Activated CD8-positive, alpha-beta memory T cell treated with anti-CD3 and anti-CD28 coated beads for 36 hours (primary cell): ENCODE results near the gene SPDYC. TPM values are rescaled to one million over a fixed set of nuclear protein-coding genes. Genes with fewer than 3 reads are reported as not detected.

Source experiments
- CTCF ChIA-PET: fragments of 350-600 bp; sonication (Branson Sonifier 250); formaldehyde crosslinking; loops from one replicate; lab custom pipeline; 2021; ENCODE audit warnings: antibody characterized with exemption; lab: Charles Lee
- POLR2A ChIA-PET: fragments of 350-600 bp; sonication (Branson Sonifier 250); formaldehyde crosslinking; loops from one replicate; lab custom pipeline; 2021; ENCODE audit warnings: antibody characterized with exemption; lab: Charles Lee
- total RNA-seq, 2 experiments: library from RNA; stranded (reverse); gene quantifications; one replicate each; pipeline ENCODE4 v1.2.3, GENCODE V29; 2021

Gene SPDYC
- total RNA-seq, 2 experiments from 2014 or later, result not detected

DNA sequence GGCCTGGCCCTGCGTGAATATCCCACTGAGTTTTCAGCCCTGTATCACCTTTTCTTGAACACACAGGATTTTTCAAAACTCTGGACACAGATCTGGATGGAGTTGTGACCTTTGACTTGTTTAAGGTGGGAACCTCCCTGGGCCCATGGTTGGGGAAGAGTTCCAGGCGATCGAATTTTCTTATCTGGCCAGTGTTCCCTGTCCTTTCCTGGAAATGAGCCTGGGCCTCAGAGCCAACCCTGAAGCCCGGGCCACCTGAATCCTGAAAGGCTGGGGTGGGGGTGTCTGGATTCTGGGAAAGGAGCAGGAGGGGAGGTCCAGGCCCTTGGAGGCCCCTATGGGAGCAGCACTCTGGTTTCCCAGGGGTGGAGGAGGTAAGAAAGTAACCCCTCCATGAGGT, 40.7 kb downstream of the SPDYC start:
- ChIA-PET POLR2A (interaction anchor here (0.6 kb wide), 1 partner anchor 311 kb away, joined by 4 read pairs; no protein-coding TSS in a partner anchor), CTCF (interaction anchor here (0.6 to 1.3 kb wide), 3 partner anchors 25 to 172 kb away, joined by 3 to 4 read pairs (median 3); no protein-coding TSS in a partner anchor)

DNA sequence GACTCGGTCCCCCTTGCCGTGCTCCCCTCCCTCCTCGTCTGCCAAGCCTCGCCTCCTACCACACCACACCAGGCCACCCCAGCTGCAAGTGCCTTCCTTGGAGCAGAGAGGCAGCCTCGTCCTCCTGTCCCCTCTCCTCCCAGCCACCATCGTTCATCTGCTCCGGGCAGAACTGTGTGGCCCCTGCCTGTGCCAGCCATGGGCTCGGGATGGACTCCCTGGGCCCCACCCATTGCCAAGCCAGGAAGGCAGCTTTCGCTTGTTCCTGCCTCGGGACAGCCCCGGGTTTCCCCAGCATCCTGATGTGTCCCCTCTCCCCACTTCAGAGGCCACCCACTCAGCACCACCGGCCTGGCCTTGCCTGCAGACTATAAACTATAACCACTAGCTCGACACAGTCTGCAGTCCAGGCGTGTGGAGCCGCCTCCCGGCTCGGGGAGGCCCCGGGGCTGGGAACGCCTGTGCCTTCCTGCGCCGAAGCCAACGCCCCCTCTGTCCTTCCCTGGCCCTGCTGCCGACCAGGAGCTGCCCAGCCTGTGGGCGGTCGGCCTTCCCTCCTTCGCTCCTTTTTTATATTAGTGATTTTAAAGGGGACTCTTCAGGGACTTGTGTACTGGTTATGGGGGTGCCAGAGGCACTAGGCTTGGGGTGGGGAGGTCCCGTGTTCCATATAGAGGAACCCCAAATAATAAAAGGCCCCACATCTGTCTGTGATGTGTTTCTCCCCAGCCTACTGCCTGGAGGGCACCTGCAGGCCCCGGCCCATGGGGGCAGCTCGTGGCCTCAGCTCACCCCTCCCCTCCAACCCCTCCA, 41.5 kb downstream of the SPDYC start:
- CTCF ChIA-PET, result interaction anchor here (0.6 to 1.3 kb wide), 5 partner anchors 14 to 1307 kb away, joined by 3 to 4 read pairs (median 3); no protein-coding TSS in a partner anchor
- POLR2A ChIA-PET, result interaction anchor here (0.5 kb wide), 1 partner anchor 103 kb away, joined by 4 read pairs; the partner anchor contains the start of gene CDC42EP2

DNA sequence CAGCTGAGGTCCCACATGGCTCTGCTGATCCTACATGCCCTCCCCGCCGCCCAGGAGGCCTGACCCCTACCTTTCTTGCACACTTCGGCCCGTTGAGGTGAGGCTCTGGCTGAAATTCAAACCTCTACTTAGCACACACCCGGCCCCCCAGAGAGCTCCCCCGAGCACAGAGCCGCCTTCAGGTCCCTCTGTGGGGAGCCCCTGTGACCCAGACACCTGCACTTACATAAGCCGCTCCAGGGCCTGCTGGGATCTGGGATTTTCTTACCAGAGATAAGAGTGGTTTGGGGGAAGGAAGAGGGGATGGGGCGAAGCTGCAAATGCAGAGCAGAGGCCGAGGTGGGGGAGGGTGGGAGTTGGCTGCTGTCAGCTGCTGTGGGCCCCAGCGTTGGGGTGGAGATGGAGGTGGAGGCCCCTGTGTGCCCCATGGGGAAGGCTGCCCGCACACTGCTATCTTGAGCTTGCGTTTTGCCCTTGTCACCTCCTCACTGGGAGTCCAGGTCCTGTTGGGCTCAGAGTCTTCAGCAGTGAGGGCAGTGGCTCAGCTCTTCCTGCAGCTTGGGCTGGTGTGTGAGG, 42.3 kb downstream of the SPDYC start:
- POLR2A ChIA-PET, result no interaction called here
- CTCF ChIA-PET, result interaction anchor here (1.3 kb wide), 1 partner anchor 13 kb away, joined by 3 read pairs; no protein-coding TSS in a partner anchor

DNA sequence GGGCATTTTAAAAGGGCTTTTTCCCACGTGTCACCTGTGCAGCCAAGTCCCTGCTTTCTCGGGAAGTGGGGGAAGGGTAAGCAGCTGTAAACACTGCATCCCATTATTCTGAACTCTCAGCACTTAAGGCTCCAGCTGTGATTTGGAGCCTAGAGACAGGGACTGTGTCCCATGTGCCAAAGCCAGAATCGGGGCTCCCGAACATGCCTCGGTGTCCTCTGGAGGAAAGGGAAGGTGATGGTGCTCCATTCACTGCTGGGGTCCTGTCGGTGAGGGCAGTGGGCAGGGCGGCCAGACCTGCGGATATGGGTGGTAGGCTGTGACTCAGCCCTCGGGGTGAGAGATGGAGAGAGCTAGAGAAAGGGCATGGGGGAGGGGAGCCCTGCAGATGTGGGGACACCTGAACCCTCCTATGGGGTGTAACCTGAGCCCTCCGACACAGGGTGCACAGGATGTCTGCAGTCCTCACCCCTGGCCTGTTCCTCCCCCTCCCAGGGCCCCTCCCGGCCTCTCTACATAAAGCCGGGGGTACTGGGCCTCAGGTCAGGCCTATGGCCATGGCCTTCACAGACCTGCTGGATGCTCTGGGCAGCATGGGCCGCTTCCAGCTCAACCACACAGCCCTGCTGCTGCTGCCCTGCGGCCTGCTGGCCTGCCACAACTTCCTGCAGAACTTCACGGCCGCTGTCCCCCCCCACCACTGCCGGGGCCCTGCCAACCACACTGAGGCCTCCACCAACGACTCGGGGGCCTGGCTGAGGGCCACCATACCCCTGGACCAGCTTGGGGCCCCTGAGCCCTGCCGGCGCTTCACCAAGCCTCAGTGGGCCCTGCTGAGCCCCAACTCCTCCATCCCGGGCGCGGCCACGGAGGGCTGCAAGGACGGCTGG, 43.5 kb downstream of the SPDYC start:
- POLR2A ChIA-PET, result no interaction called here
- CTCF ChIA-PET, result interaction anchor here (0.9 kb wide), 1 partner anchor 12 kb away, joined by 3 read pairs; no protein-coding TSS in a partner anchor

DNA sequence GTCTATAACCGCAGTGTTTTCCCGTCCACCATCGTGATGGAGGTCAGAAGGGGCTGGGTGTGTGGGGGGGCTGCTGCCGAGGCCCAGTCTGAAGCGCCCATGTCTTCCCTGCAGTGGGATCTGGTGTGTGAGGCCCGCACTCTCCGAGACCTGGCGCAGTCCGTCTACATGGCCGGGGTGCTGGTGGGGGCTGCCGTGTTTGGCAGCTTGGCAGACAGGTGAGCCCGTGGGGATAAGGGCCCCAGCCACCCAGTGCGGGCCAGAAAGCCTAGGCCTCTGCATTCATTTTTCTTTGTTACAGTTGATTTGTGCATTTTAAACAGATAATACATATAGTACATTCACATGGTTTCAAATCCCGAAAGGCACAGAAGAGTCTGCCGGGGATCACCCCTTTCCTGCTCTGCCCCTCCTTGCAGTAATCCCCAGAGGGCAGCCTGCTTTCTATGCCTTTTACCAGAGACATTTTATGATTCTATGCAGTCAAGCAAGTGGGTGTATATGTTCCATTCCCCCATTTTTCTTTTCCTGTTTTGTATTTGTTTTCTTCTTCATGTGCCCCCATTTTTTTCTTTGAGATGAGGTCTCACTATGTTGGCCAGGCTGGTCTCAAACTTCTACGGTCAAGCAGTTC, 44.3 kb downstream of the SPDYC start:
- ChIA-PET CTCF (no interaction called here), POLR2A (interaction anchor here (0.6 kb wide), 2 partner anchors 11 to 63 kb away, joined by 3 to 4 read pairs; no protein-coding TSS in a partner anchor)

DNA sequence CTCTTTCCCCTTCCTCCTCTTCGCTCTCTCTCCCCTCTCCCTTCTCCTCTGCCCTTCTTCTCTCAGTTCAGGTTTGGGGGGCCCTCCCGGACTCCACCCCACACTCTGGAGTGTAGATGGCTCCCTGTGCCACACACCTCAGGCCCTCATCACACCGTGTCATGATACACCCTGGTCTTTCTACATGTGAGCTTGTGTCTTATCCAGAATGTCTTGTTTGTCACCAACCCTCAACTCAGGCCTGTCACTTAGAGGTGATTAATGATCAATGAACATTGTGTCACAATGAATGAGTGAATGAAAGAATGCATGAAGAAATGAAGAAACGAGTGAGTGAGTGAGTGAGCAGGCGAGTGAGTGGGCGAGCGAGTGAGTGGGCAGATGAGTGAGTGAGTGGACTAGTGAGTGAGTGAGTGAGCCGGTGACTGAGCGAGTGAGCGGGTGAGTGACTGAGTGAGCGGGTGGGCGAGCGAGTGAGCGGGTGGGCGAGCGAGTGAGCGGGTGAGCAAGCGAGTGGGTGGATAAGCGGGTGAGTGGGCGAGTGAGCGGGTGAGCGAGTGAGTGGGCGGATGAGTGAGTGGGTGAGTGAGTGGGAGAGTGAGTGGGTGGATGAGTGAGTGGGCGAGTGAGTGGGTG, 45.5 kb downstream of the SPDYC start:
- ChIA-PET POLR2A (no interaction called here), CTCF (no interaction called here)

DNA sequence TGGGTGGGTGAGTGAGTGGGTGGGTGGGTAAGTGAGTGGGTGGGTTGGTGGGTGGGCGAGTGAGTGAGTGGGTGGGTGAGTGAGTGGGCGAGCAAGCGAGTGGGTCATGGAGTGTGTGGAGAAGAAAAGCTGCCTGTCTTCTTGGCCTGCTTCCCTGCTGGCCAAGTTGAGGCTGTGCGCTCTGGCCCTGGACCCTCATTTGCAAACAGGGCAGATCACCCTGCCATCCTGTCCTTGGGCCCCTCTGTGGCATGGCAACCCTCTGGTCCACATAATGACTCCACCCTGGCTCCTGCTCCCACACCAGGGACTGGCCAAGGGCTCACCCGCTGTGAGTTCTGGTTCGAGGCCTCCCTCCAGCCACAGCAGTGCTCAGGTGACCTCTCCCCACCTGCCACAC, 46.8 kb downstream of the SPDYC start:
- ChIA-PET POLR2A (no interaction called here), CTCF (no interaction called here)

DNA sequence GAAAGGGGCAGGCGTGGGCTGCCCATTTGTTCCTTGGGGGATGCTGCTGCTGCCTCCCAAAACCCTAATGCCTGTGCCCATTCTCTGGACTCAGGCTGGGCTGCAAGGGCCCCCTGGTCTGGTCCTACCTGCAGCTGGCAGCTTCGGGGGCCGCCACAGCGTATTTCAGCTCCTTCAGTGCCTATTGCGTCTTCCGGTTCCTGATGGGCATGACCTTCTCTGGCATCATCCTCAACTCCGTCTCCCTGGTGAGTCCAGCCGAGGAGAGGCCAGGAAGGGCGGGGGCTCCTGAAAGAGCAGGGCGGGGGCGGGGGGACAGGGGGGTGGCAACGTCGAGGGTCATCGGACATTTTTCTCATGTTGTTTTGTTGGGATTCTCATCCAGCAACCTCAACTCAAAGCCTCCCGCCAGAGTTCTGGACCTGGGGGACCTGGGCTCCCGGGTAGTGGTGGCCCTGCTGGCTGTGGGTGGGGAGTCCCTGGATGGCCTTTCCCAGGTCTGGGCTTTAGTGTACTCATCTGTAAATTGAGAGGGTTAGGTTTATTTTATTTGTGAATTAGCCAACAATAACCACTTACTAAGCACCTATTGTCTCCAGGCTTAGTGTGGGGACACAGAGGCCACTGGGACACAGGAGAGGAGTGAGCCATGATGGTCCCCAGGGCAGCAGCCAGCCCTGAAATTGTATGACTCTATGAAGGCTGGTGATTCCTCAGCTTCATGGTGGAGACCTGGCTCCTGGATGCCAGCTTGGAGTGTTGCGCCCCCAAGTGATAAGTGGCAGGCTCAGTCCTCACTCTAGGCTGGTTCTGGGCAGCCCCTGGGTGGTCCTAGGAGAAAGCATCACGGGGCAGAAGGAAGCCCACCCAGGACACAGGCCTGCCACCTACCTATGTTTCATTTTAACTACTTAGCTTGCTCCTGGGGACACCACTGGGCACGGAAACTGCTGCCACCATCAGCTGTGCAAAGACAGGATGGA, 47.7 kb downstream of the SPDYC start:
- CTCF ChIA-PET, result interaction anchor here (0.6 to 1.2 kb wide), 2 partner anchors 37 to 98 kb away, joined by 3 read pairs; no protein-coding TSS in a partner anchor
- POLR2A ChIA-PET, result no interaction called here

DNA sequence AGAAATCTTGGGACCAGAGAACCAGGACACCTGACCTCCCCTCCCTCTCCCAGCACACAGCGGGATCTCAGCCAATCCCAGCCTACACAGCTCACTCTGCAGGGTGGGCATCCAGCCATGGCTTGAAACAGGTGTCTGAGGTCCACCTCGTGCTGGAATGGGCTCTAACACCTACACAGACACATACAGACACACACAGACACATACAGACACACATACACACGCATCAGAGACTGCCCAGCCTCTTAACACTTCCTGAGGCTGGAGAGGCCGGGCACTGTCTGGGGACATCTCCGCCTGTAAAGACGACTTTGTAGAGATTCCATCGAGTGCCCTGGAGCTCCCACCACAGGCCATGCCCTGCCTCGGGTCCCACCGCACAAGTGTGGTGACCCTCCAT, 48.4 kb downstream of the SPDYC start:
- POLR2A ChIA-PET, result no interaction called here

DNA sequence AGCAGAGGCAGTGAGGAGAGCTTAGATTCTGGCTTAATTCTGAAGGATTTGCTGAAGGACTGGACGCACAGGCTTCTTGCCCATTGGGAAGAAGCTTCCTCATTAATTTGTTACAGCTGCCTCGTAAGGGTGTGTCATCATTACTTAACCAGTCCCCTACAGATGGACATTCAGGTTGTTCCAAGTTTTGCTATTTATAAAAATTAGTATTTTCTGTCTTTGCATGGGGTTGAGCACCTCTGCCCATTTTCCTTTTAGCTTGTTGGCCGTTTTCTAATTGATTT, 49.8 kb downstream of the SPDYC start:
- POLR2A ChIA-PET, result no interaction called here

More for the DNA sequence above, 48.4 kb downstream of the SPDYC start:
- CTCF ChIA-PET, result interaction anchor here (0.6 to 1.2 kb wide), 3 partner anchors 36 to 475 kb away, joined by 3 to 7 read pairs (median 3); no protein-coding TSS in a partner anchor

DNA sequence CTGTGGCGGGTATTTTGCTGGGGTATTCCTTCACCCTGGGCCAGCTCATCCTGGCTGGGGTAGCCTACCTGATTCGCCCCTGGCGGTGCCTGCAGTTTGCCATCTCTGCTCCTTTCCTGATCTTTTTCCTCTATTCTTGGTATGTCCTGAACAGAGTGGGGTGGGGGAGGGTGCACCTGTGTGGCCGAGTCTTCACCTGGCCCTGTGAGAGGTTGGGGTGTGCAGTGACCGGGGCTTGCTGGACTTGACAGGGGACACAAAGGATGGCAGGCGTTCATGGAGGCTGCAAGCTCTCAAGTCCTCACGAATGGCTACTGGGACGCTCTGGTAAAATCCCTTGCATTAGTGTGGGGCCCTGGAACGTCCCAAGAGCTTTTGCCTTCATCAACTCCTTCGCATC, 51.0 kb downstream of the SPDYC start:
- POLR2A ChIA-PET, result no interaction called here
- CTCF ChIA-PET, result interaction anchor here (1.1 to 3.6 kb wide), 2 partner anchors 16 to 288 kb away, joined by 3 to 15 read pairs; no protein-coding TSS in a partner anchor

More for the DNA sequence above, 49.8 kb downstream of the SPDYC start:
- CTCF ChIA-PET, result interaction anchor here (0.6 to 3.6 kb wide), 2 partner anchors 15 to 73 kb away, joined by 5 to 15 read pairs; no protein-coding TSS in a partner anchor

Other genes starting within 250 kb of the SPDYC start
- gene PPP2R5B, start 245.5 kb upstream of the SPDYC start, total RNA-seq, result 10 to 100 TPM; 11.3 to 11.5 TPM
- not detected for gene GPHA2, start 234.3 kb upstream of the SPDYC start, total RNA-seq
- gene MAJIN, start 198.1 kb upstream of the SPDYC start, total RNA-seq, result not detected
- not detected for gene BATF2, start 173.3 kb upstream of the SPDYC start, total RNA-seq
- gene ARL2, start 156.1 kb upstream of the SPDYC start, total RNA-seq, result 100 to 1,000 TPM; 134 to 138 TPM
- gene SNX15, start 142.8 kb upstream of the SPDYC start, total RNA-seq, result 10 to 100 TPM; 13.7 to 15.2 TPM
- 10 to 100 TPM; 18.3 to 20.5 TPM for gene SAC3D1, start 129.0 kb upstream of the SPDYC start, total RNA-seq
- gene NAALADL1, start 111.7 kb upstream of the SPDYC start, total RNA-seq, result 10 to 100 TPM; 10.3 to 11.2 TPM
- gene CDCA5, start 86.2 kb upstream of the SPDYC start, total RNA-seq, result 100 to 1,000 TPM; 108 TPM
- gene ZFPL1, start 86.0 kb upstream of the SPDYC start, total RNA-seq, result 10 to 100 TPM; 27.5 to 30.2 TPM
- gene VPS51, start 74.0 kb upstream of the SPDYC start, total RNA-seq, result 100 to 1,000 TPM in 1 of 2 experiments, 10 to 100 TPM in 1; 99.2 to 104 TPM
- 10 to 100 TPM; 18.0 to 18.2 TPM for gene TM7SF2, start 58.4 kb upstream of the SPDYC start, total RNA-seq
- gene ZNHIT2, start 52.5 kb upstream of the SPDYC start, total RNA-seq, result 10 to 100 TPM; 16.5 to 18.2 TPM
- 1,000 to 10,000 TPM; 1,009 to 1,011 TPM for gene FAU, start 48.1 kb upstream of the SPDYC start, total RNA-seq
- gene MRPL49, start 47.9 kb upstream of the SPDYC start, total RNA-seq, result 100 to 1,000 TPM; 108 TPM
- gene SYVN1, start 35.7 kb upstream of the SPDYC start, total RNA-seq, result 10 to 100 TPM; 33.8 to 36.6 TPM
- 10 to 100 TPM; 75.6 to 79.1 TPM for gene CAPN1, start 11.7 kb downstream of the SPDYC start, total RNA-seq
- 10 to 100 TPM; 73.8 to 80.7 TPM for gene POLA2, start 91.7 kb downstream of the SPDYC start, total RNA-seq
- gene CDC42EP2, start 144.6 kb downstream of the SPDYC start, total RNA-seq, result under 1 TPM; 0.78 to 0.82 TPM
- gene DPF2, start 163.6 kb downstream of the SPDYC start, total RNA-seq, result 10 to 100 TPM; 52.3 to 60.1 TPM
- gene TIGD3, start 184.5 kb downstream of the SPDYC start, total RNA-seq, result under 1 TPM; 0.65 TPM
- gene SLC25A45, start 212.4 kb downstream of the SPDYC start, total RNA-seq, result 10 to 100 TPM; 12.5 to 15.1 TPM
- gene FRMD8, start 216.4 kb downstream of the SPDYC start, total RNA-seq, result 10 to 100 TPM; 39.3 to 44.2 TPM